ENCODE data around the gene SOX8.

SOX8 gene

DNA sequence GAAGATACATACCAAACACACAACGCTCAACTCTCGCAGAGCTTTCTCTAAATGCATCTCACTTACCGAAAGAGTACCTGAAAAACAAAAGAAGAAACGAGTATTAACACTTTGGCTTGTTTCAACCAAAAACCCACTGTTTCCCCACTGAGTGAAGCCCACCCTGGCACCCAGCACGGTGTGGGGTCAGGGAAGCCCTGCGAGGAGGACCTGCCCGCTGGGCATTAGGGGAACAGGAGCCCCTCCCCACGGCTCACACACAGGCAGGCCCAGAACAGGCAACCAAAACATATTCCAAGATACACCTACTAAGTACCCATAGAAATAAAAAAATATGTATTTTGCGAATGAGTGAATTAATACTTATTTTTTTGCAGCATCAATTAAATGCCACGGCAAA, 47.4 kb upstream of the SOX8 start:
- H3K9me2 ChIP-seq (replicated peaks; ENCODE audit: insufficient read depth, low read length), result no peaks in the 10 kb centered on the region
- H3K9ac ChIP-seq (ENCODE audit: low read length), result no peak overlapping the region
- H2AFZ ChIP-seq (ENCODE audit: low read depth, low read length, severe bottlenecking), result no peak overlapping the region
- no peaks in the 10 kb centered on the region for H3K9me3 ChIP-seq (ENCODE audit: insufficient read depth, low read length)
- no peaks in the 10 kb centered on the region for H3K79me2 ChIP-seq (ENCODE audit: insufficient read depth, low read length)
- TF ChIP-seq EZH2phosphoT487 (conservative IDR thresholded peaks at IDR 0.05; ENCODE audit: low read length) (no peak), CTCF (IDR thresholded peaks at IDR 0.05; ENCODE audit: insufficient read depth, low read length, poor library complexity, severe bottlenecking) (no peak)
- no peaks in the 10 kb centered on the region for H4K20me1 ChIP-seq (ENCODE audit: low read depth, low read length)
- H3K27ac ChIP-seq (ENCODE audit: low read depth, low read length), result no peak overlapping the region
- no peak overlapping the region for H3K4me3 ChIP-seq (ENCODE audit: insufficient read depth, low read length, poor library complexity, severe bottlenecking)
- no peak overlapping the region for H3K4me2 ChIP-seq (ENCODE audit: low read depth, low read length, poor library complexity, severe bottlenecking)
- H3K36me3 ChIP-seq (ENCODE audit: low read length), result no peaks in the 10 kb centered on the region
- H3F3A ChIP-seq (ENCODE audit: insufficient read depth), result no peaks in the 10 kb centered on the region
- H3K27me3 ChIP-seq (ENCODE audit: low read length), result no peaks in the 10 kb centered on the region

DNA sequence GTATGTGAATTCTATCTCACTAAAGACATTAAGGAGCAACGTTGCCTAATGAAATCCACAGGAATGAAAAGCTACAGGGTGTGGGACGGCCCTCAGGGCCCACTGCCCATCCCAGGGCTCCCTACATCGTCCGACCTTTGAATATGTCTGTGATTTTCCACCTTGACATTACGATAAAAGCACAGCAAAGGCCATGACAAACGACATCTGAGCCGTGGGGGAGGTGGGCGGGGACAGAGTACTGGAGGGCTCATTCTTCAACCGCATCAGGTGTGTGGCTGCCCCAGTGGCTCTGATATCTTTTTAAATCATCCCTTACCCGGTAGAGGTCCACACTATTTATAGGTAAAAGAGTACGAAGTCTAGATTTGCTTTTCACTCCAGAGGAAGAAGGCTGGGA, 45.9 kb upstream of the SOX8 start:
- Histone ChIP-seq H4K20me1 (ENCODE audit: low read depth, low read length) (no peaks in the 10 kb centered on the region), H3K9ac (ENCODE audit: low read length) (no peak overlapping the region), H3K27me3 (ENCODE audit: low read length) (no peaks in the 10 kb centered on the region), H3F3A (ENCODE audit: insufficient read depth) (no peaks in the 10 kb centered on the region), H3K79me2 (ENCODE audit: insufficient read depth, low read length) (no peaks in the 10 kb centered on the region), H3K36me3 (ENCODE audit: low read length) (no peaks in the 10 kb centered on the region), H3K9me3 (ENCODE audit: insufficient read depth, low read length) (no peaks in the 10 kb centered on the region), H3K27ac (ENCODE audit: low read depth, low read length) (no peak overlapping the region), H3K4me2 (ENCODE audit: low read depth, low read length, poor library complexity, severe bottlenecking) (no peak overlapping the region), H3K9me2 (replicated peaks; ENCODE audit: insufficient read depth, low read length) (no peaks in the 10 kb centered on the region), H2AFZ (ENCODE audit: low read depth, low read length, severe bottlenecking) (no peak overlapping the region), H3K4me3 (ENCODE audit: insufficient read depth, low read length, poor library complexity, severe bottlenecking) (no peak overlapping the region)
- TF ChIP-seq CTCF (IDR thresholded peaks at IDR 0.05; ENCODE audit: insufficient read depth, low read length, poor library complexity, severe bottlenecking), result no peak
- no peak for TF ChIP-seq EZH2phosphoT487 (conservative IDR thresholded peaks at IDR 0.05; ENCODE audit: low read length)

- Histone ChIP-seq H4K20me1 (ENCODE audit: low read depth, low read length) (no peaks in the 10 kb centered on the region), H3K36me3 (ENCODE audit: low read length) (no peaks in the 10 kb centered on the region), H3K4me2 (ENCODE audit: low read depth, low read length, poor library complexity, severe bottlenecking) (no peak overlapping the region), H3K9me3 (ENCODE audit: insufficient read depth, low read length) (no peaks in the 10 kb centered on the region), H3K4me3 (ENCODE audit: insufficient read depth, low read length, poor library complexity, severe bottlenecking) (no peak overlapping the region), H3K79me2 (ENCODE audit: insufficient read depth, low read length) (no peaks in the 10 kb centered on the region), H3K27me3 (ENCODE audit: low read length) (no peaks in the 10 kb centered on the region), H3K9ac (ENCODE audit: low read length) (no peak overlapping the region), H3F3A (ENCODE audit: insufficient read depth) (no peaks in the 10 kb centered on the region), H3K27ac (ENCODE audit: low read depth, low read length) (no peak overlapping the region), H2AFZ (ENCODE audit: low read depth, low read length, severe bottlenecking) (no peak overlapping the region), H3K9me2 (replicated peaks; ENCODE audit: insufficient read depth, low read length) (no peaks in the 10 kb centered on the region)
- TF ChIP-seq EZH2phosphoT487 (conservative IDR thresholded peaks at IDR 0.05; ENCODE audit: low read length) (no peak), CTCF (IDR thresholded peaks at IDR 0.05; ENCODE audit: insufficient read depth, low read length, poor library complexity, severe bottlenecking) (no peak)
Measured at GRCh38 chr16:937311-937710, 44.3 kb upstream of the SOX8 start.

GRCh38 chr16:937723-938122, 43.8 kb upstream of the SOX8 start:
- no peaks in the 10 kb centered on the region for H3F3A ChIP-seq (ENCODE audit: insufficient read depth)
- H3K4me2 ChIP-seq (ENCODE audit: low read depth, low read length, poor library complexity, severe bottlenecking), result no peak overlapping the region
- H3K9ac ChIP-seq (ENCODE audit: low read length), result no peak overlapping the region
- no peak overlapping the region for H2AFZ ChIP-seq (ENCODE audit: low read depth, low read length, severe bottlenecking)
- TF ChIP-seq EZH2phosphoT487 (conservative IDR thresholded peaks at IDR 0.05; ENCODE audit: low read length) (no peak), CTCF (IDR thresholded peaks at IDR 0.05; ENCODE audit: insufficient read depth, low read length, poor library complexity, severe bottlenecking) (no peak)
- no peaks in the 10 kb centered on the region for H3K36me3 ChIP-seq (ENCODE audit: low read length)
- no peak overlapping the region for H3K27ac ChIP-seq (ENCODE audit: low read depth, low read length)
- H3K27me3 ChIP-seq (ENCODE audit: low read length), result no peaks in the 10 kb centered on the region
- no peak overlapping the region for H3K4me3 ChIP-seq (ENCODE audit: insufficient read depth, low read length, poor library complexity, severe bottlenecking)
- no peaks in the 10 kb centered on the region for H4K20me1 ChIP-seq (ENCODE audit: low read depth, low read length)
- H3K9me2 ChIP-seq (replicated peaks; ENCODE audit: insufficient read depth, low read length), result no peaks in the 10 kb centered on the region
- peaks cover 4% of the 10 kb centered on the region for H3K9me3 ChIP-seq (ENCODE audit: insufficient read depth, low read length)
- H3K79me2 ChIP-seq (ENCODE audit: insufficient read depth, low read length), result no peaks in the 10 kb centered on the region

Measured in SU-DHL-6 (cell line).